GM23248 (cell line): Measurements from ENCODE around the gene GNPTG.

Experiments used
- EZH2 ChIP-seq: fragments of 200-600 bp; sonication (generic); IDR thresholded peaks from 2 replicates; pipeline ENCODE4 v1.6.1; 2018; ENCODE audit warnings: antibody characterized with exemption, mild to moderate bottlenecking; ENCODE audit not compliant: insufficient read depth, poor library complexity, severe bottlenecking
- EZH2phosphoT487 ChIP-seq: fragments of 200-600 bp; sonication (generic); IDR thresholded peaks from 2 replicates; pipeline ENCODE4 v1.6.1; 2018; ENCODE audit warnings: antibody characterized with exemption, moderate library complexity, mild to moderate bottlenecking, low read depth; ENCODE audit not compliant: insufficient read depth

GRCh38 chr16:1379304-1380076, 27.8 kb downstream of the GNPTG start:
- no peak for TF ChIP-seq EZH2
- TF ChIP-seq EZH2phosphoT487, result no peak
